Peyer's patch (tissue), 4 donors: ENCODE measurements around the gene CCND1.

Source experiments
- CTCF ChIP-seq, 6 experiments: fragments of 450-650 bp in 4 of 6; fragments of 200-600 bp in 2 of 6; sonication (generic) in 1 of 6; IDR thresholded peaks; one replicate each; pipeline ENCODE4 v1.5.1; 2017 to 2019; ENCODE audit warnings: antibody characterized with exemption in 6 of 6, mild to moderate bottlenecking in 3 of 6, moderate library complexity in 1 of 6
- POLR2A ChIP-seq, 2 donors: fragments of 450-650 bp; IDR thresholded peaks; one replicate each; pipeline ENCODE4 v1.5.1; 2017; ENCODE audit warnings: antibody characterized with exemption in 2 of 2, mild to moderate bottlenecking in 2 of 2, moderate library complexity in 2 of 2

- TF ChIP-seq CTCF (IDR thresholded peaks at IDR 0.05) (peak in 1 of 6 experiments; percentile 3), POLR2A (IDR thresholded peaks at IDR 0.05) (no peak)
Measured at GRCh38 chr11:69700278-69701140, 59.6 kb downstream of the CCND1 start.
